ENCODE results near the gene VPS25. TPM values are rescaled to one million over a fixed set of nuclear protein-coding genes. Genes with fewer than 3 reads are reported as not detected.

VPS25 gene
- polyA plus RNA-seq, 3 donors: 71.3 to 125 (median 104) TPM

DNA sequence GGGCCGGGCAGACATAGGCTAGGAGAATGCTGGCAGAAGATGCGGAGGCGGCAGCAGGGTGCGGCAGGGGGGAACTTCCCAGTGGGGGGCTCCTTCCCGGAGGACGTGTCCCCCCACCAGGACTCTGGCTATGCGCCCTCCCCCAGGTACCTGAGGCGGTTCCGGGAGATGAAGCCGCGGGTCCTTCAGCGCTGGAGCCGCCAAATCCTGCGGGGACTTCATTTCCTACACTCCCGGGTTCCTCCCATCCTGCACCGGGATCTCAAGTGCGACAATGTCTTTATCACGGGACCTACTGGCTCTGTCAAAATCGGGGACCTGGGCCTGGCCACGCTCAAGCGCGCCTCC, 10.5 kb downstream of the VPS25 start:
- Histone ChIP-seq H3K79me2 (ENCODE audit: insufficient read depth, low read length) (no peaks in the 10 kb centered on the region), H3K27ac (ENCODE audit: low read depth in 1 of 2, low read length in 2 of 2) (no peak overlapping the region), H3K27me3 (ENCODE audit: control insufficient read depth in 2 of 2, insufficient read depth in 2 of 2, low read length in 2 of 2) (peaks cover 60 to 84% of the 10 kb centered on the region in 2 donors), H2AFZ (ENCODE audit: insufficient read depth, low read depth, low read length, poor library complexity, severe bottlenecking) (no peak overlapping the region), H3K4me1 (ENCODE audit: control insufficient read depth in 1 of 2, insufficient read depth in 2 of 2, low read length in 2 of 2) (peaks cover 7 to 20% of the 10 kb centered on the region in 2 donors), H3K4me3 (replicated peaks in 1 of 3; ENCODE audit: low read depth in 2 of 3, low read length in 3 of 3) (no peak overlapping the region), H3K9me3 (replicated peaks in 1 of 2; ENCODE audit: control insufficient read depth in 1 of 2, insufficient read depth in 1 of 2, low read length in 2 of 2) (peaks cover 0 to 39% of the 10 kb centered on the region in 2 donors), H3K36me3 (replicated peaks in 1 of 2; ENCODE audit: control insufficient read depth in 1 of 2, insufficient read depth in 2 of 2, low read length in 2 of 2) (peaks cover 10% of the 10 kb centered on the region in 2 donors), H3K9ac (ENCODE audit: insufficient read depth, low read length, poor library complexity, severe bottlenecking) (no peak overlapping the region), H3K4me2 (replicated peaks; ENCODE audit: extremely low read depth, low read length, poor library complexity, severe bottlenecking) (no peak overlapping the region), H4K20me1 (ENCODE audit: insufficient read depth, low read length) (no peaks in the 10 kb centered on the region)
- Mint-ChIP-seq H3K27ac (no peak overlapping the region), H3K4me1 (peaks cover 28% of the 10 kb centered on the region), H3K4me3 (peak overlapping the region in 1 of 2 donors; percentile 86), H3K9me3 (peaks cover 4 to 26% (median 11%) of the 10 kb centered on the region in 7 donors), H3K27me3 (ENCODE audit: low read depth in 3 of 3) (peaks cover 82 to 94% (median 83%) of the 10 kb centered on the region in 3 donors), H3K36me3 (peaks cover 17 to 20% of the 10 kb centered on the region in 2 donors)
- 11% methylated on average over 22 of the region's 22 CpGs for WGBS (ENCODE audit: insufficient coverage)
- intact Hi-C loops (cut with micrococcal nuclease): no loop called here
- DNase-seq: no peak
- TF ChIP-seq CTCF (IDR thresholded peaks at IDR 0.05): no peak

- H3K9me3 ChIP-seq (replicated peaks in 1 of 2; ENCODE audit: control insufficient read depth in 1 of 2, insufficient read depth in 1 of 2, low read length in 2 of 2): peaks cover 0 to 39% of the 10 kb centered on the region in 2 donors
- peaks cover 60 to 84% of the 10 kb centered on the region in 2 donors for H3K27me3 ChIP-seq (ENCODE audit: control insufficient read depth in 2 of 2, insufficient read depth in 2 of 2, low read length in 2 of 2)
- Mint-ChIP-seq H3K4me1 (peaks cover 28% of the 10 kb centered on the region), H3K36me3 (peaks cover 11 to 14% of the 10 kb centered on the region in 2 donors), H3K4me3 (peak overlapping the region in 1 of 2 donors; percentile 86), H3K9me3 (peaks cover 4 to 26% (median 11%) of the 10 kb centered on the region in 7 donors), H3K27ac (peak overlapping the region in 2 of 7 donors; percentile 53 to 63), H3K27me3 (ENCODE audit: low read depth in 3 of 3) (peaks cover 83 to 94% (median 87%) of the 10 kb centered on the region in 3 donors)
- H3K9ac ChIP-seq (ENCODE audit: insufficient read depth, low read length, poor library complexity, severe bottlenecking): no peak overlapping the region
- DNase-seq: peak; percentile 20 to 40 (median 32)
- no peak overlapping the region for H3K27ac ChIP-seq (ENCODE audit: low read depth in 1 of 2, low read length in 2 of 2)
- 7% methylated on average over 16 of the region's 25 CpGs for WGBS (ENCODE audit: insufficient coverage)
- intact Hi-C loops (cut with micrococcal nuclease): no loop called here
- no peak overlapping the region for H2AFZ ChIP-seq (ENCODE audit: insufficient read depth, low read depth, low read length, poor library complexity, severe bottlenecking)
- H3K4me1 ChIP-seq (ENCODE audit: control insufficient read depth in 1 of 2, insufficient read depth in 2 of 2, low read length in 2 of 2): peaks cover 7 to 20% of the 10 kb centered on the region in 2 donors
- peaks cover 3 to 4% of the 10 kb centered on the region in 2 donors for H3K36me3 ChIP-seq (replicated peaks in 1 of 2; ENCODE audit: control insufficient read depth in 1 of 2, insufficient read depth in 2 of 2, low read length in 2 of 2)
- H4K20me1 ChIP-seq (ENCODE audit: insufficient read depth, low read length): no peaks in the 10 kb centered on the region
- H3K4me3 ChIP-seq (replicated peaks in 1 of 3; ENCODE audit: low read depth in 2 of 3, low read length in 3 of 3): no peak overlapping the region
- TF ChIP-seq CTCF (IDR thresholded peaks at IDR 0.05): no peak
- H3K4me2 ChIP-seq (replicated peaks; ENCODE audit: extremely low read depth, low read length, poor library complexity, severe bottlenecking): no peak overlapping the region
- no peaks in the 10 kb centered on the region for H3K79me2 ChIP-seq (ENCODE audit: insufficient read depth, low read length)
These were observed 11.2 kb downstream of the VPS25 start for GRCh38 chr17:42784409-42784808.

Data from CD14-positive monocyte (primary cell).